Activated CD8-positive, alpha-beta memory T cell treated with anti-CD3 and anti-CD28 coated beads for 24 hours (primary cell): ENCODE measurements around the gene FARS2.

Source experiments
- DNase-seq: peaks from one replicate; pipeline ENCODE4 v3.0.0-alpha.2; 2020

The FARS2 gene

GRCh38 chr6:5471637-5472398 is 210.5 kb downstream of the FARS2 start:
- DNase-seq, result no peak

GRCh38 chr6:5472571-5472970 is 211.3 kb downstream of the FARS2 start:
- no peak for DNase-seq

DNA sequence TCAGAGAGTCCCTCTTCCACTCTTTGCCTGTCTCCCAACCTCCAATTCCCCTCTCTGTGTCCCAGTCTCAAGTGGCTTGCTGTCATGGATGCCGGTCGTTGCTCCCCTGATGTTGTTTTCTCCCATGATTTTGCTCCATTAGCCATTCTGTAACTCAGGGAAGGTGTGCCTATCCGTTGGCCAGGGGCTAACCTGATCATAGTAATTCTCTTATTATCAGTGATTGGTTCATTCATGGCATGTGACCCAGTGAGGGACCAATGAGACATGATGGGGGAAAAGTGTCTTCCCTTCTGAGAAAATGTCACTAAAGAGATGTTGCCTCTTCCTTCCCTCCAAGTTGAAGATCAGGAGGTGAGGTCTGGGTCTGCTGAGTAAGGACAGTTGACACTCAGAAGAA is 214.5 kb downstream of the FARS2 start:
- DNase-seq, result no peak

GRCh38 chr6:5478380-5478779 is 217.1 kb downstream of the FARS2 start:
- no peak for DNase-seq

DNA sequence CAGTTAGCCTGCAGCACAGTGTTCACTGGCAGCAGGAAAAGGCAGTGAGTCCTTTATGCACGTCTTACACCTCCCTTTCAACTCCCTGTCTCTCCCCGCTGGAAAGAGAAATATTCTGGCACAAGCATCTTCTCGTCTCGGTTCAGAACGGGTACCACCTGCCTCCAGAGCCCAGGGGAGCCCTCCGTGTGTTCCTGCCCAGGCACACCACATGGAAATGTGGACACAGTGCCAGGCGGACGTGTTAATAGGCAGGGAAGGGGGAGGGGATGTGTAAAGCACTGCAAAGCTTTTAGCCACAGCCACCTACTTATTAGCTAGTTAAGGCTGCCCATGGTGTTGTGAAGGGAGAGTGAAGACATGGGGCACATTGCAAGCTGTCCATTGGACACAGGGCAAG is 219.7 kb downstream of the FARS2 start:
- no peak for DNase-seq

GRCh38 chr6:5481750-5482149 is 220.4 kb downstream of the FARS2 start:
- no peak for DNase-seq

GRCh38 chr6:5482619-5483018 is 221.3 kb downstream of the FARS2 start:
- DNase-seq, result no peak

- DNase-seq, result no peak
These were observed 223.4 kb downstream of the FARS2 start for GRCh38 chr6:5484692-5485091.

DNA sequence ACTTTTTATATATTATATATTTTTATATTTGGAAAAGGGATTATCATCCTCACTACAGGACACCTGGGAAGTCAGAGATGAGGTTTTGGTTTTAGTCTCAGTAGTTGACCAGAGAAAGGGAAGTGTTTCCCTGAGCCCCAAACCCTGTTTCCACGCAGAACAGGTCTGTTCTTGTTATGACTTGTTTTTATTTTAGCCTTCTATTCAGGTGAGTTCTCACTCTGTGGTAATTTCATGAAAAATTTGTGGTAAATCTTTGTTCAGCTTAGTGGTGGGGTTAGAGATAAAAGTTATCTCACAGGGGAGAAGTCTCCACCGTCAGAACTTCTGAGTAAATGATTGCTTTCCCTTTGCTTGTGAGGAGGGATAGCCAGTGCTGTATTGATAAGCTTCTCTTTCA is 224.9 kb downstream of the FARS2 start:
- no peak for DNase-seq

DNA sequence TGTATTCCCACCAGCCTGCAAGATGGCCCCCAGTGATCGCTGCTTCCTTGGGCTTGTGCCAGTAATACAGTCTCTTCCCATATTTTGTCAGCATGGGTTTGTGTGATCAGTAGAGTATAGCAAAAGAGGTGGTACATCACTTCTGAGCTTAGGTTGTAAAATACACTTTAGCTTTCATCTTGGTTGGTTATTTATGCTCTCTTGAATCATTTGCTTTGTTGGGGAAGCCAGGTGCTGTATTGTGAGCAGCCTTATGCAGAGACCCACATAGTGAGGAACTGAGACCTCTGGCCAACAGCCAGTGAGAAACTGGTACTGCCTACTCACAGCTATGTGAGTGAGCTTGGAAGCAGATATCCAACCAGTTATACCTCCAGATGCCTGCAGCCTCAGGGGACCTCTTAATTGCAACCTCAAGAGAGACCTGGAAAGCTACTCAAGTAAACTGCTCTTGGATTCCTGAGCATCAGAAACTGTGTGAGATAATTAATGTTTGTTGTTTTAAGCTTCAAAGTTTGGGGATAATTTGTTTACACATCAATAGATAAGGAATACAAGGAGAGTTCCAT is 229.3 kb downstream of the FARS2 start:
- no peak for DNase-seq

- no peak for DNase-seq
These were observed 231.0 kb downstream of the FARS2 start for GRCh38 chr6:5492356-5492755.

GRCh38 chr6:5493806-5494205 is 232.5 kb downstream of the FARS2 start:
- DNase-seq, result no peak

GRCh38 chr6:5497896-5498578 is 236.7 kb downstream of the FARS2 start:
- no peak for DNase-seq

DNA sequence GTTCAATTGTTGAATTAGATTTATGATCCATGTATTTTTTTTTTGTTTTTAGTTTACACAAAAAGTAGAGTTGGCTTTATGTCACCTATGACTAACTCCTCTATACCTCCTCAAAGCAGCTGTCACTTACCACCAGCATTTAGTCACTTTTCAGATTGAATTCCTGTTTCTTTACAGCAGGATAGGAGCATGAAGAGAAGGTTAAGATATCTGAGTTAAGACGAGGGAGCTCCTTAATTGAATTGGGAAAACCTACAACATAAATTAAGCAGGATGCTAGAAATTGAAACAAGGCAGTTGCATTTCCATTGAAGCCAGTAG is 237.2 kb downstream of the FARS2 start:
- DNase-seq, result no peak

DNA sequence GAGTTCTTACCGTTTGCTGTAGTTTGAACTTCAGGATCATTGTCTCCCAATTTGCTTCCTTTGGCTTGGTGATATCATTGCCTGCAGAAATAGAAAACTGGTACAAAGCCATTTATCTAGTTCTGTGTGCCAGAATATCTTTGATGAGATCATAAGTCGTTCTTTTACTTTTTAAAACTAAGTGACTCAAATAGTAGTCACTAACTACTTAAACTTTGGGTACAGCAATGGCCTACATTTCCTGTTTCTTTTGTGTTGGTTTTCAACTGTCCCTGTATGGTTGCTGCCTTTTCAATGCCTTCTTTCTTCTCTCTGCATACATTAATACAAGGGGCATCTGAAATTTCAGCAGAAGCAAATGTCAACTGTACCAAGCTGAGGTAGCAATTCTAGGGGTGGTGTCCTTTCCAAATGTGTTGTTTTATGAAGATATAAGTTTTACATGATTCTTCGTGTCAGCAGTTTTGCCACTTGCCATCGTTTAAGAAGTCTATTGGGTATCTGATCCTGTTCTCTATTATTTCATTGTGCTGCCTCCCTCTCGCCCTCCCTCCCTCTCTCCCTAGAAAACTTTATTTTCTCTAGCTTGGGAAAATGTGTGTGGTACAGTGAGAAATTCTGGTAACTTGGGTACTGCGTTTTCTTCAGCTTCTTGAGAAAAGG is 238.5 kb downstream of the FARS2 start:
- DNase-seq, result no peak

DNA sequence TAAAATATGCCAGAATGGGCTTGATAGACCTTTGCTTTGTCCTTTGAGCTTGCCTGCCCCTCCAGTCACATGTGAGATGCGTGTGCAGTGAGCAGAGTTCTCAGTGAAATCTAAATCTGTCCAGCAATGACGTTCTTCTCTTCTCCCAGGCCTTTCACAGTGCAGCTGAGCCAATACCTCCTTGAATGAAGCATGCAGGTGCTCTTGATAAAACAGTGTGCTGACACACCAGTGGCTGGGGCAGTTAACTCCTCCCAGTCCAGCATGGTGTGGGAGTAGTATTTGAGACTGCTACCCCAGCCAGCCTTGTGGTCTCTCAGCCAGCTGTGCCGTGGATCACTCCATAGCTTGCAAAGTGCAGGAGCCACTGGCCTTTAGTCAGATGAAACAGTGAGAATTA is 240.5 kb downstream of the FARS2 start:
- no peak for DNase-seq

- no peak for DNase-seq
These were observed 242.8 kb downstream of the FARS2 start for GRCh38 chr6:5504078-5504477.

DNA sequence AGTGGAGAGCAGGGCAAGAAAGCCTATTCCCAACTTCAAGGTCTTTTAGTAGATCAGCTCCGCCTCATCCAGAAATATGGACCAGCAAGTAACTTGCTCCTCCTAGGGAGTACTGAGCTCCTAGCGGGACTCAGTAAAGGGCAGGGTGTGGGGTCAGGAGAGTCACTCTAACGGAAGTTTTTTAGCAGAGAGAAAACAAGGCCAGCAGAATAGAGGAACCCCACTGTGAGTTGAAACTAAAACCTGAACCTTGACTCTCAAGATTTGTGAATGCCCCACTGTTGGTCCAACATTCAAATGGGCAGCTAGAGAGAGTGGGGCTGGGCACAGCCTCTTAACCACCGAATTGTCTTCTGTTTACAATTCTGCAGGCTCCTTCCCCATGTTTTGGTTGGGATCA is 244.8 kb downstream of the FARS2 start:
- DNase-seq, result no peak

GRCh38 chr6:5506597-5506996 is 245.3 kb downstream of the FARS2 start:
- DNase-seq, result no peak

GRCh38 chr6:5507131-5507681 is 245.9 kb downstream of the FARS2 start:
- DNase-seq, result no peak

GRCh38 chr6:5509106-5509505 is 247.8 kb downstream of the FARS2 start:
- DNase-seq, result no peak

DNA sequence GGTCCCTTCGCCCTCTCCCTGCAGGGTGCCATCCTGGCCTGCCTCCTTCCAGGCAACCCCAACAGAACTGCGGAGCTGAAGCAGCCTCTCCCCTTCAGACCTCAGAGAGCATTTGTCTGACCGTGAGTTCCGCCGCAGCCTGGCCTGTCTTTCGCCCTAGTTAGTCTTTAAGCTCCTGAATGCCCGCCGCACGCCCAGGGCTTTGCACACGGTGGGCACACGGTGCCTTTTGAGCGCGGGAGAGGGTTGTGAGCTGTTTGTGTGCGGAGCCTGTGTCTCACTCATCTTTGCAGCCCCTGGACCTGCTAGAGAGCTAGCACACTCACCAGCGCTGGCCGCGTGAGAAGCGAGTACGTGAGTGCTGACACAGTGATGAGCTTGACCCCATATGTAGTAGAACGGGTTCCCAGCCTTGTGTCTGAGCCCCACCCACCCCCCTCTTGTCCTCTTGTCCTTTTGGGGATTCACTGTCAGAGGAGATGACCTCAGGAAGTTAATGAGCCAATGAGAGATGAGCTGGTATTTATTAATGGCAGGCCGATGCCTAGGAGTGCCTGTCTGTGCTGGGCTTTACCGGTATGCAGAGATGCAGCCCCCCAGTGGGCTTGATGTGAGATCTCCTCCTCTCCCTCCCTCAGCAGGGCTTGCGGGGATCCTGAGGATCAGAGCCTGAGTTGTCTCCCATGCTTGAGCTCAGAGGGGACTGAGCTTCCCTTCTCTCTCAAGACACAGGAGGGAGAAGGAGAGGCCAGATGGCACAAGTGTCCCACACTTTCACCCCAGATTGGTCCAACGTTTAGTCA is 249.2 kb downstream of the FARS2 start:
- no peak for DNase-seq

- DNase-seq, result no peak
These were observed 250.6 kb downstream of the FARS2 start for GRCh38 chr6:5511954-5512353.
